Thymus (tissue), 14 donors: ENCODE data around the gene CA7. TPM values are rescaled to one million over a fixed set of nuclear protein-coding genes. Genes with fewer than 3 reads are reported as not detected.

Experiments used
- DNase-seq, 9 donors: peaks; one replicate each; pipeline ENCODE4 v3.0.0-alpha.2; 2013; ENCODE audit warnings: low spot score in 9 of 9, low read depth in 6 of 9, missing footprints in 1 of 9
- H3K27ac ChIP-seq, 2 donors: one replicate each; pipeline ENCODE4 v1.5.1; 2013; ENCODE audit warnings: control low read depth in 1 of 2, low read depth in 1 of 2, low read length in 1 of 2, mild to moderate bottlenecking in 1 of 2, moderate library complexity in 1 of 2
- H3K27me3 ChIP-seq, 2 donors: one replicate each; pipeline ENCODE4 v1.5.1; 2013; ENCODE audit warnings: low read length in 1 of 2; ENCODE audit not compliant: control insufficient read depth in 2 of 2, insufficient read depth in 1 of 2
- H3K36me3 ChIP-seq, 2 donors: one replicate each; pipeline ENCODE4 v1.5.1; 2013; ENCODE audit warnings: low read length in 1 of 2, mild to moderate bottlenecking in 1 of 2, moderate library complexity in 1 of 2; ENCODE audit not compliant: control insufficient read depth in 2 of 2, insufficient read depth in 2 of 2
- H3K4me1 ChIP-seq, 2 donors: one replicate each; pipeline ENCODE4 v1.5.1; 2013; ENCODE audit warnings: low read length in 2 of 2; ENCODE audit not compliant: control insufficient read depth in 2 of 2, insufficient read depth in 2 of 2
- H3K4me3 ChIP-seq, 2 donors: one replicate each; pipeline ENCODE4 v1.5.1; 2013; ENCODE audit warnings: low read length in 2 of 2, control low read depth in 1 of 2, mild to moderate bottlenecking in 1 of 2
- H3K9me3 ChIP-seq, 2 donors: one replicate each; pipeline ENCODE4 v1.5.1; 2013; ENCODE audit warnings: low read length in 1 of 2, mild to moderate bottlenecking in 1 of 2; ENCODE audit not compliant: control insufficient read depth in 2 of 2, insufficient read depth in 1 of 2
- WGBS: extraction: QIAGEN DNeasy Blood & Tissue Kit; methylation state at CpG from one replicate; pipeline ENCODE4 v1.1.7; 2013; 5-methylcytosine and 5-hydroxymethylcytosine counted together
- long read RNA-seq, 10 donors: transcript quantifications; one replicate each; lab custom pipeline, GENCODE V29; 2026
- polyA plus RNA-seq: library from polyadenylated mRNA; stranded (reverse); fragments of 200-250 nt; gene quantifications from one replicate; pipeline ENCODE4 v1.2.3, GENCODE V29; 2013
- total RNA-seq: library from RNA; stranded (reverse); fragments of 120-200 nt; gene quantifications from one replicate; pipeline ENCODE4 v1.2.4, GENCODE V29; 2013
- donor health status: healthy.

Gene CA7
- 0.19 TPM for total RNA-seq
- polyA plus RNA-seq: 0.80 TPM
- long read RNA-seq, donor 1: 0 reads
- long read RNA-seq, donor 2: 0 reads
- long read RNA-seq, donor 3: 0 reads
- long read RNA-seq, donor 4: 0 reads
- long read RNA-seq, donor 5: 0 reads
- long read RNA-seq, donor 6: 0 reads
- long read RNA-seq, donor 7: 0 reads
- long read RNA-seq, donor 8: 0 reads
- long read RNA-seq, donor 9: 0 reads
- long read RNA-seq, donor 10: 0 reads

- WGBS: 3% methylated on average over 79 of the region's 79 CpGs
- Histone ChIP-seq H3K27me3 (peaks cover 41 to 75% of the 10 kb centered on the region in 2 donors), H3K4me1 (no peaks in the 10 kb centered on the region), H3K36me3 (no peaks in the 10 kb centered on the region), H3K27ac (no peak within 1 kb of the TSS), H3K4me3 (peak within 1 kb of the TSS in 1 of 2 donors; percentile 18), H3K9me3 (no peaks in the 10 kb centered on the region)
- DNase-seq: no peak
Measured at GRCh38 chr16:66844342-66845079, at the start of gene CA7. TSS of gene CA7 (plus strand) at chr16:66844414. CDS start at chr16:66844488, 74 bp downstream.

- 95% methylated on average over 2 of the region's 2 CpGs for WGBS
- Histone ChIP-seq H3K27ac (no peak overlapping the region), H3K27me3 (no peaks in the 10 kb centered on the region), H3K36me3 (peaks cover 15 to 20% of the 10 kb centered on the region in 2 donors), H3K4me1 (no peaks in the 10 kb centered on the region), H3K9me3 (no peaks in the 10 kb centered on the region), H3K4me3 (no peak overlapping the region)
- DNase-seq: no peak
Measured at GRCh38 chr16:66798161-66798560, 46.1 kb upstream of the CA7 start.

DNA sequence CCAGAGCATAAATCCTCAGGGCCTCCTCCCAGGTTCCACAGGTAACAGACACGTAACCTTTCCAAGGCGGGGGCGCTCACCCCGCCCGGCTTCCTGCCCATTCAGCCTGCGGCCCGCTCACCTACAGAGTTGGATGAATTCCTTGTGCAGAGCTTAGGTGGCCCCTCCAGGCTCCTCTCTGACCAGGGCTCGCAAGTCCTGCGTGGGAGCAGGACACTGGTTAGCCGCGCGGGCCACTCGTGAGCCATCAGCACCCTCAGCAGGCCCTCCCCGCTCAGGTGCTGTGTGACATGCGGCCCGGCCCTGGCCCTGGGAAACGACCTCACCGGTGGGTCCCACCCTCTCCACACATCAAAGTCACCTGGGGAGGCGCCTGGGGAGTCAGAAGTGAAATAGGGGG, 43.4 kb upstream of the CA7 start:
- Histone ChIP-seq H3K27me3 (no peaks in the 10 kb centered on the region), H3K4me1 (no peaks in the 10 kb centered on the region), H3K4me3 (no peak overlapping the region), H3K9me3 (no peaks in the 10 kb centered on the region), H3K36me3 (peaks cover 26 to 43% of the 10 kb centered on the region in 2 donors), H3K27ac (no peak overlapping the region)
- DNase-seq: no peak
- 97% methylated on average over 19 of the region's 19 CpGs for WGBS

DNA sequence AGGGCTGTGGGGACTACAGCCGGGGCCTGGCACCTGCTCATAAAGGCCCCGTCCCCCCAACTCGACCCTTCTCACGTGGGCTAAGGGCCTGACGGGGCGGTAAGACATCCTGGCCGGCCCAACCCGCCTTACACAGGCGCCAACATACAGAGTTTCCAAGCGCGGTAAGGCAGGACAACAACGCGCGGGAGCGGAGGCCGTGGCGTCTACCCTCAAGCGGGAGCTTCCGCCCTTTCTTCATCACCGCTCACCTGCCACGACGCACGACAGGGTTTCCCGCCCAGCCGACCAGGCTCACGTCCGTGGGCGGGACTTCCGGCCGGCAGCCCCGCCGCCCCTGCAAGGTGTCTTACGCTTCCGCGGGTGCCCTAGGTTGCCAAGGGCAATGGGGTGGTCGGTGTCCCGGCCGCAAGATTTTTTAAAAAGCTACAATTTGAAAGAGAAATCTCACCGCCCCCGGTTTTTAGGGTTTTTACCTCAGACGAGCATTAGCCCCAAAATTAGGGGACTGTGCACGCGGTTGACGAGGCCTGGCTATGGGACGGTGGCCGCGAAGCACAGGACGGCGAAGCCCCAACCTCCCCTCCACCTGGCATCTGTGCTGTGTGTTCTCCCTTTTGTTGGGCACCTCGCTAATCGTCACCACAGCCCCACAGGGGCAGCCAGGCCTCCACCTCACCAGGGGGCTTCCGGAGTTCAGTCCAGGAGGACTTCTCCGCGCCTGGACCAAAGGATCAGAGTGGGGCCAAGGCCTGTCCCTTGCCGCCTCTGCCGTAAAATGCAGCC, 42.7 kb upstream of the CA7 start, which contains the start of gene TERB1:
Gene TERB1 (minus strand): TSS at position 265 of the 786 bp plus-strand sequence. CDS start 4,786 bp downstream, outside the sequence.
- H3K4me1 ChIP-seq: no peaks in the 10 kb centered on the region
- no peak within 1 kb of the TSS for H3K27ac ChIP-seq
- H3K27me3 ChIP-seq: no peaks in the 10 kb centered on the region
- peaks cover 26 to 44% of the 10 kb centered on the region in 2 donors for H3K36me3 ChIP-seq
- H3K4me3 ChIP-seq: no peak within 1 kb of the TSS
- WGBS: 97% methylated on average over 56 of the region's 56 CpGs
- no peaks in the 10 kb centered on the region for H3K9me3 ChIP-seq
- DNase-seq: no peak

- Histone ChIP-seq H3K9me3 (no peaks in the 10 kb centered on the region), H3K4me3 (no peak overlapping the region), H3K36me3 (peaks cover 28 to 50% of the 10 kb centered on the region in 2 donors), H3K27ac (no peak overlapping the region), H3K27me3 (no peaks in the 10 kb centered on the region), H3K4me1 (no peaks in the 10 kb centered on the region)
- WGBS: 92% methylated on average over 5 of the region's 5 CpGs
- no peak for DNase-seq
Measured at GRCh38 chr16:66802159-66802558, 42.1 kb upstream of the CA7 start.

GRCh38 chr16:66809765-66810164, 34.4 kb upstream of the CA7 start:
- no peak for DNase-seq
- Histone ChIP-seq H3K27me3 (no peaks in the 10 kb centered on the region), H3K4me1 (no peaks in the 10 kb centered on the region), H3K9me3 (no peaks in the 10 kb centered on the region), H3K36me3 (peaks cover 20 to 67% of the 10 kb centered on the region in 2 donors), H3K4me3 (no peak overlapping the region), H3K27ac (no peak overlapping the region)
- 97% methylated on average over 4 of the region's 4 CpGs for WGBS

DNA sequence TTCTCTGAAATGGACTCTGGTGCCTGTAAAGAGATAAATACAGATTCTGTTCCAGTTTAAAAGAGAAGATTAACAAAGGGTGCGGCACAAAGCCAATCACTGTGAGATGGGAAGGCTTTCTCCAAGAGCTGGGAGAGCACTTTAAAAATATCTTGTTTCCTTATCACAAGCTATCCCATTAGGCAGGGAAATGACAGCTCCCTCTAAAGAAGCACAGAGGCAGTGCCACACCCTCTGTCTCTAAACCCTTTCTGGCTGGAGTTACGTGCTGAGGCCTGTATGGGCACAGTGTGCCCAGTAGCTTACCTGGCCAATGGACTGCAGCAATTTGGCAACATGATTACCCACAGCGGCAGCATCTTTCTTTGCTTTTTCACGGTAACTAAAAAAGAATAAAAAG, 33.8 kb upstream of the CA7 start:
- WGBS: over 99% methylated on average over 4 of the region's 4 CpGs
- Histone ChIP-seq H3K4me3 (no peak overlapping the region), H3K9me3 (no peaks in the 10 kb centered on the region), H3K27me3 (no peaks in the 10 kb centered on the region), H3K4me1 (no peaks in the 10 kb centered on the region), H3K36me3 (peaks cover 13 to 63% of the 10 kb centered on the region in 2 donors), H3K27ac (no peak overlapping the region)
- no peak for DNase-seq

DNA sequence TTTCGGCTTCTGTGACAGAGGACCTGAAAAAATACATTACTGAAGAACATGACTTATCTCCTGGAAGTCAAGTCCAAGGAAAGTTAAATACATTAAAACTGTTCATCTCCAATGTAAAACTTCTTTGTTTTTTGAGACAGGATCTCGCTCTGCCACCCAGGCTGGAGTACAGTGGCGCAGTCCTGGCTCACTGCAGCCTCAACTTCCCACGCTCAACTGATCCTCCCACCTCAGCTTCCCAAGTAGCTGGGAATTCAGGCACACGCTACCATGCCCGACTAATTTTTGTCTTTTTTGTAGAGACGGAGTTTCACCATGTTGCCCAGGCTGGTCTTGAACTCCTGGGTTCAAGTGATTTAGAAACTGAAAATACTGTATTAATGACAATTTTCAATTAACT, 33.2 kb upstream of the CA7 start:
- no peak for DNase-seq
- H3K4me3 ChIP-seq: no peak overlapping the region
- no peaks in the 10 kb centered on the region for H3K27me3 ChIP-seq
- no peaks in the 10 kb centered on the region for H3K4me1 ChIP-seq
- no peaks in the 10 kb centered on the region for H3K9me3 ChIP-seq
- peaks cover 17 to 63% of the 10 kb centered on the region in 2 donors for H3K36me3 ChIP-seq
- H3K27ac ChIP-seq: no peak overlapping the region
- over 99% methylated on average over 7 of the region's 7 CpGs for WGBS

DNA sequence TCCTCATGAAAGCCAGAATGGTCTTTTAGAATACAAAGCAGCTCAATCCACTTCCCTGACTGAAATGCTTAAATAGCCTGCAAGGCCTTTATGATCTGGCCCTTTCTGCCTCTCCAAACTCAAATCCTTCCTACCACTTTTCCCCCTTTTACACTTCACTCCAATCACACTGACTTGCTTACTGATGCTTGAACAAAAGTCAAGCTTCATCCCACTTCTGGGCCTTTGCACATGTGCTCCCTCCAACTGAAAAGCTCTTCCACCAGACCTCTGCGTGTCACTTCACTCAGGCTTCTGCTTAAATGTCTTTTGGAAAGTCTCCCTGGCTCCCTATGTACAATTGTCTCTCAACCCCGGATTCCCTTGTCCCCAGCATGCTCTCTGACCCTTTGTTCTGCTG, 29.5 kb upstream of the CA7 start:
- Histone ChIP-seq H3K27ac (no peak overlapping the region), H3K4me1 (no peaks in the 10 kb centered on the region), H3K36me3 (peaks cover 24 to 66% of the 10 kb centered on the region in 2 donors), H3K9me3 (no peaks in the 10 kb centered on the region), H3K4me3 (no peak overlapping the region), H3K27me3 (no peaks in the 10 kb centered on the region)
- WGBS: over 99% methylated on average over 2 of the region's 2 CpGs
- no peak for DNase-seq
